ENCODE results near the gene ELF4. TPM values are rescaled to one million over a fixed set of nuclear protein-coding genes. Genes with fewer than 3 reads are reported as not detected.

Gene ELF4
- total RNA-seq, 1 donor from 2014 or later, result 11.2 TPM

- ATAC-seq, result no peak
Observed at GRCh38 chrX:130083656-130084382, 26.5 kb downstream of the ELF4 start.

- ATAC-seq, result no peak
Observed at GRCh38 chrX:130083107-130083490, 27.2 kb downstream of the ELF4 start.

- peak; percentile 48 for ATAC-seq
Observed at GRCh38 chrX:130082244-130083106, 27.8 kb downstream of the ELF4 start.

- ATAC-seq, result no peak
Observed at GRCh38 chrX:130081421-130082045, 28.8 kb downstream of the ELF4 start.

GRCh38 chrX:130080791-130081367 lies 29.4 kb downstream of the ELF4 start:
- ATAC-seq, result no peak

GRCh38 chrX:130079824-130080406 lies 30.4 kb downstream of the ELF4 start:
- peak; percentile 60 for ATAC-seq

- ATAC-seq, result no peak
Observed at GRCh38 chrX:130075777-130076176, 34.5 kb downstream of the ELF4 start.

- no peak for ATAC-seq
Observed at GRCh38 chrX:130072345-130072740, 38.0 kb downstream of the ELF4 start.

- no peak for ATAC-seq
Observed at GRCh38 chrX:130071611-130072344, 38.5 kb downstream of the ELF4 start.

- no peak for ATAC-seq
Observed at GRCh38 chrX:130066975-130067615, 43.2 kb downstream of the ELF4 start.

- ATAC-seq, result peak; percentile 91
Observed at GRCh38 chrX:130060122-130061069, 49.9 kb downstream of the ELF4 start.

GRCh38 chrX:130058652-130059051 lies 51.6 kb downstream of the ELF4 start:
- ATAC-seq, result no peak

GRCh38 chrX:130057209-130057608 lies 53.1 kb downstream of the ELF4 start:
- ATAC-seq, result no peak

- no peak for ATAC-seq
Observed at GRCh38 chrX:130055899-130056298, 54.4 kb downstream of the ELF4 start.

GRCh38 chrX:130055103-130055502 lies 55.2 kb downstream of the ELF4 start:
- ATAC-seq, result no peak

GRCh38 chrX:130053236-130053635 lies 57.1 kb downstream of the ELF4 start:
- no peak for ATAC-seq

GRCh38 chrX:130051176-130051845 lies 59.0 kb downstream of the ELF4 start:
- no peak for ATAC-seq

- no peak for ATAC-seq
Observed at GRCh38 chrX:130049821-130050220, 60.5 kb downstream of the ELF4 start.

GRCh38 chrX:130048686-130049222 lies 61.5 kb downstream of the ELF4 start:
- ATAC-seq, result no peak

Data from esophagus mucosa (tissue), 1 donor.